ENCODE measurements around the gene NPM3. TPM values are rescaled to one million over a fixed set of nuclear protein-coding genes. Genes with fewer than 3 reads are reported as not detected.

NPM3 gene
- total and polyA plus RNA-seq, 8 donors = 30.7 to 54.9 (median 51.2) TPM

GRCh38 chr10:101767966-101768790, 15.1 kb downstream of the NPM3 start:
- Histone ChIP-seq H3K9me3 (no peaks in the 10 kb centered on the region), H3K27ac (no peak overlapping the region), H3K36me3 (no peaks in the 10 kb centered on the region), H3K4me3 (no peak overlapping the region), H3K27me3 (peaks cover 25 to 84% of the 10 kb centered on the region in 2 donors), H3K4me1 (no peaks in the 10 kb centered on the region)
- TF ChIP-seq CTCF (IDR thresholded peaks at IDR 0.05) = no peak
- ATAC-seq (peak; percentile 5), DNase-seq (no peak)
- intact Hi-C loops (cut with DNase I) = no loop called here

GRCh38 chr10:101767600-101767945, 15.7 kb downstream of the NPM3 start:
- Histone ChIP-seq H3K4me1 (no peaks in the 10 kb centered on the region), H3K36me3 (no peaks in the 10 kb centered on the region), H3K27me3 (peaks cover 19 to 78% of the 10 kb centered on the region in 2 donors), H3K9me3 (no peaks in the 10 kb centered on the region), H3K4me3 (no peak overlapping the region), H3K27ac (no peak overlapping the region)
- ATAC-seq (peak; percentile 71), DNase-seq (peak in 1 of 4 donors; percentile 42)
- intact Hi-C loops (cut with DNase I) = no loop called here
- TF ChIP-seq CTCF (IDR thresholded peaks at IDR 0.05) = no peak

- Histone ChIP-seq H3K27me3 (peaks cover 13 to 72% of the 10 kb centered on the region in 2 donors), H3K27ac (no peak overlapping the region), H3K4me3 (no peak overlapping the region), H3K9me3 (no peaks in the 10 kb centered on the region), H3K36me3 (no peaks in the 10 kb centered on the region), H3K4me1 (no peaks in the 10 kb centered on the region)
- ATAC-seq (peak; percentile 80), DNase-seq (no peak)
- TF ChIP-seq CTCF (IDR thresholded peaks at IDR 0.05) = no peak
- intact Hi-C loops (cut with DNase I) = no loop called here
Observed at GRCh38 chr10:101766753-101767599, 16.3 kb downstream of the NPM3 start.

GRCh38 chr10:101766306-101766705, 16.9 kb downstream of the NPM3 start:
- H3K27me3 ChIP-seq = peaks cover 6 to 70% of the 10 kb centered on the region in 2 donors
- H3K27ac ChIP-seq = no peak overlapping the region
- intact Hi-C loops (cut with DNase I) = no loop called here
- H3K9me3 ChIP-seq = no peaks in the 10 kb centered on the region
- no peaks in the 10 kb centered on the region for H3K36me3 ChIP-seq
- no peak for TF ChIP-seq CTCF (IDR thresholded peaks at IDR 0.05)
- ATAC-seq = no peak
- H3K4me3 ChIP-seq = no peak overlapping the region
- DNase-seq = no peak
- no peaks in the 10 kb centered on the region for H3K4me1 ChIP-seq

All from left lung (tissue), 10 donors.